Fibroblast of lung (primary cell): Measurements from ENCODE around the gene INPP4A. TPM values are rescaled to one million over a fixed set of nuclear protein-coding genes. Genes with fewer than 3 reads are reported as not detected.
"Not testable (repeated sequence)": the region's sequence is repeated elsewhere in the genome, so short reads cannot be mapped to it uniquely, and the experiment has no call there.

ENCODE experiments used
- DNase-seq, 2 donors: peaks; one replicate each; pipeline versions ENCODE4 v3.0.0 to v3.0.0-alpha.2; 2010; ENCODE audit warnings: low read depth in 2 of 2
- H2AFZ ChIP-seq: 2 replicates; pipeline ENCODE4 v1.5.1; 2012; ENCODE audit warnings: low read length, control low read depth, inconsistent platforms
- H3K27ac ChIP-seq: 2 replicates; pipeline ENCODE4 v1.5.1; 2011; ENCODE audit warnings: low read length, control low read depth; ENCODE audit not compliant: insufficient read depth
- H3K27me3 ChIP-seq: 2 replicates; pipeline ENCODE4 v1.5.1; 2011; ENCODE audit warnings: mild to moderate bottlenecking, low read length; ENCODE audit not compliant: control insufficient read depth, insufficient read depth
- H3K36me3 ChIP-seq: 2 replicates; pipeline ENCODE4 v1.5.1; 2011; ENCODE audit warnings: low read length; ENCODE audit not compliant: control insufficient read depth, insufficient read depth
- H3K4me1 ChIP-seq: 2 replicates; pipeline ENCODE4 v1.5.1; 2011; ENCODE audit warnings: low read length; ENCODE audit not compliant: control insufficient read depth, insufficient read depth; ENCODE audit errors: extremely low read depth
- H3K4me2 ChIP-seq: 2 replicates; pipeline ENCODE4 v1.5.1; 2011; ENCODE audit warnings: low read length, control low read depth; ENCODE audit not compliant: insufficient read depth; ENCODE audit errors: extremely low read depth
- H3K4me3 ChIP-seq, 4 experiments: fragments of 200-600 bp in 1 of 4; sonication (generic) in 1 of 4; replicated peaks in 1 of 4; 2 replicates each; pipeline ENCODE4 v1.5.1; 2011 to 2016; ENCODE audit warnings: low read length in 4 of 4, low read depth in 3 of 4, mild to moderate bottlenecking in 3 of 4, control low read depth in 2 of 4, inconsistent platforms in 1 of 4, mixed read lengths in 1 of 4; ENCODE audit not compliant: insufficient read depth in 1 of 4; ENCODE audit errors: control extremely low read depth in 1 of 4
- H3K79me2 ChIP-seq: 2 replicates; pipeline ENCODE4 v1.5.1; 2012; ENCODE audit warnings: mild to moderate bottlenecking, low read length, inconsistent platforms; ENCODE audit not compliant: control insufficient read depth, insufficient read depth
- H3K9ac ChIP-seq: 2 replicates; pipeline ENCODE4 v1.5.1; 2011; ENCODE audit warnings: mild to moderate bottlenecking, low read length, control low read depth; ENCODE audit not compliant: insufficient read depth
- H3K9me3 ChIP-seq: 2 replicates; pipeline ENCODE4 v1.5.1; 2012; ENCODE audit warnings: low read depth, low read length; ENCODE audit not compliant: control insufficient read depth, insufficient read depth
- H4K20me1 ChIP-seq: 2 replicates; pipeline ENCODE4 v1.5.1; 2011; ENCODE audit warnings: low read length; ENCODE audit not compliant: control insufficient read depth, insufficient read depth; ENCODE audit errors: extremely low read depth
- CTCF ChIP-seq, 2 donors: IDR thresholded peaks in 1 of 2; conservative IDR thresholded peaks in 1 of 2; 1 replicate in 1 of 2; 2 replicates in 1 of 2; pipeline ENCODE4 v1.5.1; 2011 to 2012; ENCODE audit warnings: low read length in 2 of 2, control low read depth in 1 of 2, inconsistent platforms in 1 of 2, low read depth in 1 of 2, mild to moderate bottlenecking in 1 of 2
- EZH2 ChIP-seq: IDR thresholded peaks from 2 replicates; pipeline ENCODE4 v1.5.1; 2012; ENCODE audit warnings: low read length, control low read depth, mild to moderate bottlenecking; ENCODE audit errors: missing control alignments
- polyA plus RNA-seq, 2 donors: library from polyadenylated mRNA; depleted of rRNA in 1 of 2; stranded (reverse) in 1 of 2; unstranded in 1 of 2; fragments of >200 nt; gene quantifications; 2 replicates each; pipeline ENCODE4 v1.2.1, GENCODE V29; 2011 to 2012; ENCODE audit warnings: missing spikeins in 1 of 2
- total RNA-seq: library from RNA; depleted of rRNA; stranded (reverse); fragments of >200 nt; gene quantifications from 2 replicates; pipeline ENCODE4 v1.2.1, GENCODE V29; 2014

Gene INPP4A
- total and polyA plus RNA-seq, 2 donors (not counting 1 experiment from before 2014, with no cell fraction given), result 10.2 to 26.1 TPM

GRCh38 chr2:98592565-98592964, 147.9 kb downstream of the INPP4A start:
- Histone ChIP-seq H3K27me3 (no peaks in the 10 kb centered on the region), H4K20me1 (no peaks in the 10 kb centered on the region), H3K27ac (no peak overlapping the region), H2AFZ (no peak overlapping the region), H3K4me2 (no peak overlapping the region), H3K4me3 (no peak overlapping the region), H3K79me2 (no peaks in the 10 kb centered on the region), H3K9me3 (no peaks in the 10 kb centered on the region), H3K4me1 (no peaks in the 10 kb centered on the region), H3K36me3 (no peaks in the 10 kb centered on the region), H3K9ac (no peak overlapping the region)
- DNase-seq, result no peak
- TF ChIP-seq CTCF (conservative IDR thresholded peaks at IDR 0.05 in 1 of 2, IDR thresholded peaks at IDR 0.05 in 1 of 2; ENCODE audit: low read depth in 1 of 2, low read length in 2 of 2) (no peak), EZH2 (no peak)

GRCh38 chr2:98594665-98595064, 150.0 kb downstream of the INPP4A start:
- H3K36me3 ChIP-seq, H4K20me1 ChIP-seq, H3K4me2 ChIP-seq, H3K27ac ChIP-seq, DNase-seq, H3K4me1 ChIP-seq, H3K9me3 ChIP-seq, H3K79me2 ChIP-seq, H2AFZ ChIP-seq, H3K27me3 ChIP-seq, H3K4me3 ChIP-seq, H3K9ac ChIP-seq: not testable (repeated sequence)

- DNase-seq, result peak; percentile 50 to 51
Observed at GRCh38 chr2:98598781-98599428, 154.2 kb downstream of the INPP4A start.

More at GRCh38 chr2:98598781-98599428, 154.2 kb downstream of the INPP4A start:
- Histone ChIP-seq H3K4me2 (no peak overlapping the region), H3K9me3 (no peaks in the 10 kb centered on the region), H3K9ac (no peak overlapping the region), H3K27me3 (no peaks in the 10 kb centered on the region), H3K79me2 (no peaks in the 10 kb centered on the region), H3K4me3 (no peak overlapping the region), H2AFZ (no peak overlapping the region), H3K4me1 (no peaks in the 10 kb centered on the region), H3K27ac (no peak overlapping the region), H4K20me1 (no peaks in the 10 kb centered on the region), H3K36me3 (peaks cover 2% of the 10 kb centered on the region)
- TF ChIP-seq EZH2, result no peak
- no peak for TF ChIP-seq CTCF (conservative IDR thresholded peaks at IDR 0.05 in 1 of 2, IDR thresholded peaks at IDR 0.05 in 1 of 2; ENCODE audit: low read depth in 1 of 2, low read length in 2 of 2)
